AG04450 (cell line): ENCODE data around the gene AFG3L2. TPM values are rescaled to one million over a fixed set of nuclear protein-coding genes. Genes with fewer than 3 reads are reported as not detected.
A peak's percentile ranks its signal among the peaks of the same experiment; 100 is the strongest.

Experiments
- CTCF ChIA-PET: fragments of 300-600, 350-600 bp; formaldehyde crosslinking; extraction: SDS; loops from one replicate; lab custom pipeline; 2022; ENCODE audit warnings: antibody characterized with exemption, inconsistent platforms; lab: Charles Lee
- POLR2A ChIA-PET: fragments of 350-600 bp; formaldehyde crosslinking; extraction: SDS; loops from one replicate; lab custom pipeline; 2021; ENCODE audit warnings: antibody characterized with exemption, inconsistent platforms; lab: Yijun Ruan, JAX
- DNase-seq: peaks from one replicate; pipeline ENCODE4 v3.0.0-alpha.2; 2011; ENCODE audit warnings: low read depth, low spot score
- H3K27ac ChIP-seq: one replicate; pipeline ENCODE4 v1.5.1; 2012; ENCODE audit warnings: low read depth, low read length, control low read depth
- H3K27me3 ChIP-seq: one replicate; pipeline ENCODE4 v1.6.0; 2012; ENCODE audit warnings: low read length; ENCODE audit not compliant: control insufficient read depth, insufficient read depth
- H3K4me3 ChIP-seq: 2 replicates; pipeline ENCODE4 v1.5.1; 2011; ENCODE audit warnings: mild to moderate bottlenecking, low read depth, low read length, control low read depth
- H3K9me3 ChIP-seq: 2 replicates; pipeline ENCODE4 v1.5.1; 2012; ENCODE audit warnings: low read length; ENCODE audit not compliant: control insufficient read depth, insufficient read depth
- CTCF ChIP-seq: IDR thresholded peaks from 2 replicates; pipeline ENCODE4 v1.5.1; 2011; ENCODE audit warnings: low read depth, low read length, control low read depth, inconsistent platforms
- polyA plus RNA-seq: library from polyadenylated mRNA; depleted of rRNA; stranded (reverse); fragments of >200 nt; gene quantifications from 2 replicates; pipeline ENCODE4 v1.2.3, GENCODE V29; 2011

The AFG3L2 gene
- polyA plus RNA-seq, 1 experiment: 38.0 TPM

- no peaks in the 10 kb centered on the region for H3K27me3 ChIP-seq
- peak; percentile 71 for DNase-seq
- ChIA-PET CTCF (interaction anchor here (2.1 kb wide), 1 partner anchor 36 kb away, joined by 19 read pairs; no protein-coding TSS in a partner anchor), POLR2A (interaction anchor here (1.0 to 3.5 kb wide), 11 partner anchors 9 to 359 kb away, joined by 3 to 51 read pairs (median 11); partner anchors contain the start of gene AFG3L2)
- peaks cover 13% of the 10 kb centered on the region for H3K9me3 ChIP-seq
- H3K4me3 ChIP-seq: peak overlapping the region; percentile 89
- H3K27ac ChIP-seq: peak overlapping the region; percentile 86
- no peak for TF ChIP-seq CTCF
Measured at GRCh38 chr18:12308386-12309100, 68.5 kb downstream of the AFG3L2 start.

DNA sequence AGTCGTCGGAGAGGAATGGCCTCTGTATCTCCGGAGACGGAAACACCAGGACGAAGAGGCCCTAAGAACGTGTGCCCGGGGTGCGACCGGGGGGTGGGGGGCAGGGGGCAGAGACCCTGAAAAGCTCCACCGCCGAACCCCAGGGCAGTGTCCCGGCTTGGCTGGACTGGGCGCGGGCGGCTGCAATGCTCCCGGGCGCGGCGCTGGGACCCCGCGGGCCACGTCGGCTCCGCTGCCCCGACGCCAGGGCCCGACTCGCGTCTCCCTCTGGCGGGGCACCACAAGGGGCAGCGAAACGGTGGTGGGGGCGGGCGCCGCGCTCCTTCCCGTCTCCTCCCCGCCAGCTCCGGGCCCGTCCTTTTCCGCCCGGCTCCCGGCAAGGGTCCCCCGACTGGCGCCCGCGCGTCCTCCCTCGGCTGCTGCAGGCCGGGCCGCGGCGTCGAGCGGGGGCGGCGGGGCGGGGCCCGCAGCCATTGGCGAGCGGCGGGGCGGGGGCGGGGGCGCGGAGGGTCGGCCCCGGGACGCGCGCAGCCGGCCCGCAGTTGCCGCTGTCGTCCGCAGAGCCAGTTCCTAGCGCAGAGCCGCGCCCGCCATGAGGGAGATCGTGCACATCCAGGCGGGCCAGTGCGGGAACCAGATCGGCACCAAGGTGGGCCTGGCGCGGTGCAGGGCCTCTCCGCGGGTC is 69.2 kb downstream of the AFG3L2 start, which contains the start of gene TUBB6:
TSS of gene TUBB6 (plus strand) at position 541 of the 685 bp plus-strand sequence. CDS start at position 593, 52 bp downstream.
- H3K27ac ChIP-seq: peak within 1 kb of the TSS; percentile 87
- H3K27me3 ChIP-seq: no peaks in the 10 kb centered on the region
- ChIA-PET CTCF (interaction anchor here (0.8 to 1.7 kb wide), 3 partner anchors 30 to 36 kb away, joined by 3 to 10 read pairs (median 5); no protein-coding TSS in a partner anchor), POLR2A (interaction anchor here (0.6 to 3.5 kb wide), 16 partner anchors 11 to 810 kb away, joined by 3 to 51 read pairs (median 4); partner anchors contain the start of gene AFG3L2)
- peaks cover 13% of the 10 kb centered on the region for H3K9me3 ChIP-seq
- peak within 1 kb of the TSS; percentile 89 for H3K4me3 ChIP-seq
- no peak for DNase-seq
- no peak for TF ChIP-seq CTCF

GRCh38 chr18:12306752-12307700 is 70.0 kb downstream of the AFG3L2 start:
- POLR2A ChIA-PET: interaction anchor here (0.6 to 3.5 kb wide), 16 partner anchors 12 to 809 kb away, joined by 3 to 51 read pairs (median 4); partner anchors contain the start of gene AFG3L2

More at GRCh38 chr18:12306752-12307700, 70.0 kb downstream of the AFG3L2 start:
- peak; percentile 42; the same call in 1 of the 2 replicates for TF ChIP-seq CTCF
- H3K27me3 ChIP-seq: no peaks in the 10 kb centered on the region
- CTCF ChIA-PET: interaction anchor here (0.8 to 1.7 kb wide), 4 partner anchors 18 to 36 kb away, joined by 3 to 10 read pairs (median 5); no protein-coding TSS in a partner anchor
- DNase-seq: no peak
- peak overlapping the region; percentile 87 for H3K27ac ChIP-seq
- peak overlapping the region; percentile 89 for H3K4me3 ChIP-seq
- H3K9me3 ChIP-seq: peaks cover 10% of the 10 kb centered on the region
